D721Med (cell line): ENCODE measurements around the gene KRTAP5-7.

Source experiments
- DNase-seq: peaks from one replicate; pipeline ENCODE4 v3.0.0; 2011; ENCODE audit warnings: low spot score; ENCODE audit not compliant: insufficient read length
- FAIRE-seq: peaks from 2 replicates; lab custom pipeline; 2011; peaks lifted over from hg19 to GRCh38; lab: Jason Lieb, UNC
- TF ChIP-seq, protein P1 (sequence below): IDR thresholded peaks from 2 replicates; pipeline ENCODE4 v1.5.1; 2012; ENCODE audit warnings: mild to moderate bottlenecking, control low read depth; ENCODE audit not compliant: insufficient read depth; ENCODE audit errors: missing control alignments

Gene KRTAP5-7

DNA sequence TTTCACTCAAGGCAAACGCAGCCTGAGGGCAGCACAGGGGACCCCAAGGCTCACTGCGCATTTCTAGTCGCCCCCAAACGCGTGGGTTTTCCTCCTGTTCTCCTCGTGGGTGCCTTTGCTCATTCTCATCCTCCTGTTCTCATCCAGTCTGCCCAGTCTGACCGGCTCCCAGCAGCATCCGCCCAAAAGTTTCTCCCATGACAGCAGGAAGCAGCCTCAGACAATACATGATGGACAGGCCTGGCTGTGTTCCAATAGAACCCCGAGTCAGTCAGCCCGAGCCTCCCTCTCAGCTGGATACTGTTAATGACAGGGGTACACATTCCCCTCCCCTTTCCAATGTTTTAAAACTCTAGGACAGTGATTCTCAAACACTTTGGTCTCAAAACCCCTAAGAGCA is 22.5 kb upstream of the KRTAP5-7 start:
- FAIRE-seq (no peak), DNase-seq (no peak)

DNA sequence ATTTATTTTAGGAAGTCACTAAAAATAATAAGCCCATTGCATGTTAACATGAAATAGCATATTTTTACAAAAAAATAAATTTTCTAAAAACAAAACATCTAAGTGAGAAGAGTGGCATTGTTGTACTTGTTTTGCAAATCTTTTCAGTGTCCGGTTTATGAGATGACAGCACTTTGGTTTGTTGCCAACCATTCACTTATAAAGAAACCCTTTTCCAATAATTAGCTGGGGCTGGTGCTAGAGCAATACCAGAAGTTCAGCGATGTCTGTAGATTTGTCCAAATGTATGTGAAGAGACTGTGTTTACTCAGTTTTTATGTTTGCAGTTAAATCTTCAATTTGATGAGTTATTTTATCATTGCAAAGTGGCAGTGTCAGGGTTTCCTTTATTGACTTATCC is 22.1 kb upstream of the KRTAP5-7 start:
- FAIRE-seq (no peak), DNase-seq (no peak)
- TF ChIP-seq, protein P1, sequence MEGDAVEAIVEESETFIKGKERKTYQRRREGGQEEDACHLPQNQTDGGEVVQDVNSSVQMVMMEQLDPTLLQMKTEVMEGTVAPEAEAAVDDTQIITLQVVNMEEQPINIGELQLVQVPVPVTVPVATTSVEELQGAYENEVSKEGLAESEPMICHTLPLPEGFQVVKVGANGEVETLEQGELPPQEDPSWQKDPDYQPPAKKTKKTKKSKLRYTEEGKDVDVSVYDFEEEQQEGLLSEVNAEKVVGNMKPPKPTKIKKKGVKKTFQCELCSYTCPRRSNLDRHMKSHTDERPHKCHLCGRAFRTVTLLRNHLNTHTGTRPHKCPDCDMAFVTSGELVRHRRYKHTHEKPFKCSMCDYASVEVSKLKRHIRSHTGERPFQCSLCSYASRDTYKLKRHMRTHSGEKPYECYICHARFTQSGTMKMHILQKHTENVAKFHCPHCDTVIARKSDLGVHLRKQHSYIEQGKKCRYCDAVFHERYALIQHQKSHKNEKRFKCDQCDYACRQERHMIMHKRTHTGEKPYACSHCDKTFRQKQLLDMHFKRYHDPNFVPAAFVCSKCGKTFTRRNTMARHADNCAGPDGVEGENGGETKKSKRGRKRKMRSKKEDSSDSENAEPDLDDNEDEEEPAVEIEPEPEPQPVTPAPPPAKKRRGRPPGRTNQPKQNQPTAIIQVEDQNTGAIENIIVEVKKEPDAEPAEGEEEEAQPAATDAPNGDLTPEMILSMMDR: no peak

More for the DNA sequence above, 22.5 kb upstream of the KRTAP5-7 start:
- TF ChIP-seq, protein P1: no peak

DNA sequence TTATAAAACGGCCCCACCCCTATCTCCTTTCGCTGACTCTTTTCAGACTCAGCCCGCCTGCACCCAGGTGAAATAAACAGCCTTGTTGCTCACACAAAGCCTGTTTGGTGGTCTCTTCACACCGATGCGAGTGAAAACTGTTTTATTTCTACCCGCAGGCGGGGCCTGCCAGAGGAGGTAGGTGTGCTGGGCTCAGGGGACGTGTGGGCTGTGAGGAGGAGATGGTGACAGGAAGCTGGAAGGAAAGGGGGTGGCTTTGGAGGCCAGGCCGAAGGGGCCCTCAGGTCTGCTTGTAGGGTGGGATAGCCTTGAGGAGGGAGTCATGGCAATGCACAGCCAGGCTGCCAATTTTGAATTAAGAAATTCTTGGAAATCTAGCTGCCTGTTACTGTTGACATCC is 21.3 kb upstream of the KRTAP5-7 start:
- no peak for FAIRE-seq
- DNase-seq: no peak
- TF ChIP-seq, protein P1: no peak

DNA sequence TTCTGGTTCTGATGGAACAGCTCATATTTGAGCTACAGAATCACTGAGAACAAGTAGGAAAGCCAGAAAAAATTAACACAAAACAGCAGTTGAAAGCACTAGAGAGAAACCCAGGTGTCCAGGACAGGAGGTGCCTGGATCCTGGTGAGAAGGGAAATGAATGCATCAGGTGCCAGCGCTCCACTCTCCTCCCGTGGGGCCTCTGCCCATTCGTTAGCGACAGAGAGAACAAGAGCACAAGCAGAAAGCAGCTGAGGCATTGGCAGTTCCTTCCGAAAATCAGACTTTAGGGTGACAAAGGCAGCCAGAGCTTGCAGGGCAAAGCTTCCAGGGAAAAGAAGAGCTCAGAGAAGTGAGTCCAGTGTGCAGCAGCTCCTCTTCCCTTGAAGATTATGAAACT is 20.0 kb upstream of the KRTAP5-7 start:
- TF ChIP-seq, protein P1: no peak
- FAIRE-seq: no peak
- no peak for DNase-seq

DNA sequence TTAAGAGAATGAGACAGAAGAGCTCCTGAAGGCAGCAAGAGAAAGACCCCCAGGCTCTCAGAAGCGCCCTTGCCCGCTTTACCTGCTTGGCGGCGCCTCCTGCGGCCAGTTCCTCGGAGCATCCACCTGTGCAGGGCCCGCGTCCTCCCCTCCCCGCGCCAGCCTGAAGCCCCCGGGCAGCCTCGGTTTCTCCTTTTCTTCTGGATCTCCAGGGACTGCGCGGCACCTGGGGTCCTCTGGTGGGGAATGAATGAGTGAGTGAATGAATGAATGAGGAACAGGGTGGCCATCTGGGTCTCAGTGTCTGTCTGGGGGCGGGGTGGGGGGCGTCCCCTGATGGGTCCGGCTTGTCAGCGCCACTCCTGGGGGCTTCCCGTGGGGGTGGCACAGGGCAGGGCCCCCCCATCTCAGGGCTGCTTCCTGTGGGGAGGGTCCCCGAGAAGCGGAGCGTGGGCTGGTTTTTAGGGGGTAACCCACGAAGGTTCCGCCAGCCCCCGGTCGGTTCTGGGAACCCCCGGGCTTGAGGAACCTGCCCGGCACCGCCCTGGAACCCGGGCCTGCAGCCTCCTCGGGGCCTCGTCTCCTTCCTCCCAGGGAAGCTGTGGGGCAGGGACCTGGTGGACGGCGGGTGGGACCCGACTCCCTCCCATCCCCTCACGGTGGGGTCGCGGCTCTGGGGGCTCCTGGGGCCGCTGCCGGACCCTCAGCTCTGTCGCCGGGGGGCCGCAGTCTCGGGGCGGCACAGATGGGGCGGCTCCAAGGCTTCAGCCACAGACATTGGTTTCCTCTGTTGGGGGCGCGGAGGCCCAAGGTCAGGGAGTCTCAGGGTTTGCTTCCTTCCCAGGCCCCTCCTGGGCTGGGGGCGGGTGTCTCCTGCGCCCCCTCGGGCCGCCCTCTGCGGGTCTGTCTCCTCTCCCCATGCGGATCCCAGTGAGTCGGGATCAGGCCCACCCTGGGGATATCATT is 8.3 kb upstream of the KRTAP5-7 start:
- DNase-seq: no peak
- FAIRE-seq: no peak
- TF ChIP-seq, protein P1: no peak

DNA sequence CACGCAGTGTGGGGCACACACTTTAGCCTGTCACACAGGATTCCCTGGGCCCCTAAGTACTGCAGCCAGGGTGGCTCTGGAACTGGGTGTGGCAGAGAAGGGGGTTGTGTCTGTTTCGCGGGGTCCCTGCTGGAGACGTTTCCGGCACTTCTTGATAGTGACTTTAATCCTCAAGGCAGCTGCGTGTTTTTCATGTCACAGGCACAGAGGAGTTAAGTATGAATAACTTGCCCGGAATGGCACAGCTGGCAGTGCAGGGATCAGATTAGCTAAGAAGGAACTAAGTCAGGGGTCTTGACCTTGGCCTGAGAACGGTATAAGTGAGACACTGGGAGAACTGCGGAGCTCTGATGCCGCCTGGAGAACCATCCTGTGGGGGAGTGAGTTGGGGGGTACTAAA is 7.5 kb upstream of the KRTAP5-7 start:
- no peak for DNase-seq
- no peak for FAIRE-seq
- TF ChIP-seq, protein P1: no peak
